ENCODE measurements around the gene GALNT17.

GALNT17 gene

GRCh38 chr7:71473366-71473967 is 341.5 kb downstream of the GALNT17 start:
- ChIA-PET CTCF (no interaction called here), POLR2A (no interaction called here)
- 84% methylated on average over 2 of the region's 2 CpGs for WGBS (ENCODE audit: insufficient coverage)

GRCh38 chr7:71477441-71477840 is 345.5 kb downstream of the GALNT17 start:
- no peaks in the 10 kb centered on the region for H3K36me3 ChIP-seq (ENCODE audit: control insufficient read depth in 4 of 4, insufficient read depth in 4 of 4, low read length in 3 of 4)
- H3K4me3 ChIP-seq (ENCODE audit: control insufficient read depth in 1 of 7, extremely low read depth in 1 of 7, insufficient read depth in 4 of 7, low read depth in 2 of 7, low read length in 6 of 7), result no peak overlapping the region
- peaks cover 0 to 3% (median 0%) of the 10 kb centered on the region in 5 experiments for H3K27me3 ChIP-seq (replicated peaks in 2 of 5; ENCODE audit: control insufficient read depth in 4 of 5, insufficient read depth in 5 of 5, low read length in 4 of 5)
- no peak overlapping the region for H3K27ac ChIP-seq (ENCODE audit: insufficient read depth in 1 of 2, low read depth in 1 of 2, low read length in 2 of 2, poor library complexity in 1 of 2, severe bottlenecking in 2 of 2)
- WGBS (ENCODE audit: insufficient coverage), result 97% methylated on average over 7 of the region's 7 CpGs
- ChIA-PET POLR2A (no interaction called here), CTCF (no interaction called here)
- DNase-seq, result no peak
- H3K4me1 ChIP-seq (ENCODE audit: control extremely low read depth in 1 of 4, control insufficient read depth in 4 of 4, insufficient read depth in 4 of 4, low read length in 3 of 4), result no peaks in the 10 kb centered on the region
- peaks cover 0 to 4% (median 0%) of the 10 kb centered on the region in 5 experiments for H3K9me3 ChIP-seq (ENCODE audit: control extremely low read depth in 1 of 5, control insufficient read depth in 4 of 5, insufficient read depth in 2 of 5, low read depth in 1 of 5, low read length in 4 of 5)

More at GRCh38 chr7:71473366-71473967, 341.5 kb downstream of the GALNT17 start:
- H3K9me3 ChIP-seq (ENCODE audit: control extremely low read depth in 1 of 5, control insufficient read depth in 4 of 5, insufficient read depth in 2 of 5, low read depth in 1 of 5, low read length in 4 of 5), result peaks cover 0 to 4% (median 0%) of the 10 kb centered on the region in 5 experiments
- H3K36me3 ChIP-seq (ENCODE audit: control insufficient read depth in 4 of 4, insufficient read depth in 4 of 4, low read length in 3 of 4), result no peaks in the 10 kb centered on the region
- H3K27me3 ChIP-seq (replicated peaks in 2 of 5; ENCODE audit: control insufficient read depth in 4 of 5, insufficient read depth in 5 of 5, low read length in 4 of 5), result peaks cover 0 to 2% (median 0%) of the 10 kb centered on the region in 5 experiments
- no peak overlapping the region for H3K27ac ChIP-seq (ENCODE audit: insufficient read depth in 1 of 2, low read depth in 1 of 2, low read length in 2 of 2, poor library complexity in 1 of 2, severe bottlenecking in 2 of 2)
- no peak for DNase-seq
- no peak overlapping the region for H3K4me3 ChIP-seq (ENCODE audit: control insufficient read depth in 1 of 7, extremely low read depth in 1 of 7, insufficient read depth in 4 of 7, low read depth in 2 of 7, low read length in 6 of 7)
- H3K4me1 ChIP-seq (ENCODE audit: control extremely low read depth in 1 of 4, control insufficient read depth in 4 of 4, insufficient read depth in 4 of 4, low read length in 3 of 4), result no peaks in the 10 kb centered on the region

DNA sequence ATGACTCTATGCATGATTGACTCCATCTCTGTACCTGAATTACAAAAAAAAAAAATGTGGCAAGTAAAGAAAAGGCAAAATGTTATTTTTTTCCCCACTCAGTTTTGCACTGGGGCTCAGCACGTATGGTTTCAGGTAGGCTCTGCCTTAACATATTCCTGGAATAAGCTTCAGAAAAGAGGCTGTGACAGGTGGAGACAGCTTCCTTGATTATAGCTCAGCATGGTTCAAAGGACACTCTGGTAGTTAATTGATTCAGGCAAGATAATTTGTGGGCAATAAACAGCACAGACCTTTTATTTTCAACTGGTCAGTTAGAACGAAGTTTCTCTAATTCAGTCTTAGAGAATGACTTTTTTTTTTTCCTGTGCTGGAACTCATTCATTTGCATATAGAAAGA is 347.3 kb downstream of the GALNT17 start:
- peaks cover 0 to 4% (median 0%) of the 10 kb centered on the region in 5 experiments for H3K9me3 ChIP-seq (ENCODE audit: control extremely low read depth in 1 of 5, control insufficient read depth in 4 of 5, insufficient read depth in 2 of 5, low read depth in 1 of 5, low read length in 4 of 5)
- no peaks in the 10 kb centered on the region for H3K36me3 ChIP-seq (ENCODE audit: control insufficient read depth in 4 of 4, insufficient read depth in 4 of 4, low read length in 3 of 4)
- H3K4me1 ChIP-seq (ENCODE audit: control extremely low read depth in 1 of 4, control insufficient read depth in 4 of 4, insufficient read depth in 4 of 4, low read length in 3 of 4), result no peaks in the 10 kb centered on the region
- no peak for DNase-seq
- no peak overlapping the region for H3K27ac ChIP-seq (ENCODE audit: insufficient read depth in 1 of 2, low read depth in 1 of 2, low read length in 2 of 2, poor library complexity in 1 of 2, severe bottlenecking in 2 of 2)
- POLR2A ChIA-PET, result no interaction called here
- CTCF ChIA-PET, result no interaction called here
- no peak overlapping the region for H3K4me3 ChIP-seq (ENCODE audit: control insufficient read depth in 1 of 7, extremely low read depth in 1 of 7, insufficient read depth in 4 of 7, low read depth in 2 of 7, low read length in 6 of 7)
- peaks cover 0 to 3% (median 0%) of the 10 kb centered on the region in 5 experiments for H3K27me3 ChIP-seq (replicated peaks in 2 of 5; ENCODE audit: control insufficient read depth in 4 of 5, insufficient read depth in 5 of 5, low read length in 4 of 5)
- 100% methylated on average over 1 of the region's 2 CpGs for WGBS (ENCODE audit: insufficient coverage)

- no peak for DNase-seq
- H3K4me3 ChIP-seq (ENCODE audit: control insufficient read depth in 1 of 7, extremely low read depth in 1 of 7, insufficient read depth in 4 of 7, low read depth in 2 of 7, low read length in 6 of 7), result no peak overlapping the region
- peaks cover 0 to 3% (median 0%) of the 10 kb centered on the region in 5 experiments for H3K27me3 ChIP-seq (replicated peaks in 2 of 5; ENCODE audit: control insufficient read depth in 4 of 5, insufficient read depth in 5 of 5, low read length in 4 of 5)
- POLR2A ChIA-PET, result no interaction called here
- no peaks in the 10 kb centered on the region for H3K9me3 ChIP-seq (ENCODE audit: control extremely low read depth in 1 of 5, control insufficient read depth in 4 of 5, insufficient read depth in 2 of 5, low read depth in 1 of 5, low read length in 4 of 5)
- H3K4me1 ChIP-seq (ENCODE audit: control extremely low read depth in 1 of 4, control insufficient read depth in 4 of 4, insufficient read depth in 4 of 4, low read length in 3 of 4), result no peaks in the 10 kb centered on the region
- no peaks in the 10 kb centered on the region for H3K36me3 ChIP-seq (ENCODE audit: control insufficient read depth in 4 of 4, insufficient read depth in 4 of 4, low read length in 3 of 4)
- 100% methylated on average over 2 of the region's 2 CpGs for WGBS (ENCODE audit: insufficient coverage)
- no peak overlapping the region for H3K27ac ChIP-seq (ENCODE audit: insufficient read depth in 1 of 2, low read depth in 1 of 2, low read length in 2 of 2, poor library complexity in 1 of 2, severe bottlenecking in 2 of 2)
- CTCF ChIA-PET, result no interaction called here
These were observed 348.8 kb downstream of the GALNT17 start for GRCh38 chr7:71480791-71481190.

DNA sequence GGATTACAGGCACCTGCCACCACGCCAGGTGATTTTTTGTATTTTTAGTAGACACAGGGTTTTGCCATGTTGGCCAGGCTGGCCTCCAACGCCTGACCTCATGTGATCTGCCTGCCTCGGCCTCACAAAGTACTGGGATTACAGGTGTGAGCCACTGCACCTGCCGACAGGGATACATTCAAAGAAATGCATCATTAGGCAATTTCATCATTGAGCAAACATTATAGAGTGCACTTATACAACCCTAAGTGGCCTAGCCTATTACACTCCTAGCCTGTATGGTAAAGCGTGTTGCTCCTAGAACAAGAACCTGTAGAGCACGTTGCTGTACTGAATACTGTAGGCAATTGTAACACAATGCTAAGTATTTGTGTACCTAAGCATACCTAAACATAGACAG is 350.3 kb downstream of the GALNT17 start:
- Histone ChIP-seq H3K27me3 (replicated peaks in 2 of 5; ENCODE audit: control insufficient read depth in 4 of 5, insufficient read depth in 5 of 5, low read length in 4 of 5) (peaks cover 0 to 3% (median 0%) of the 10 kb centered on the region in 5 experiments), H3K9me3 (ENCODE audit: control extremely low read depth in 1 of 5, control insufficient read depth in 4 of 5, insufficient read depth in 2 of 5, low read depth in 1 of 5, low read length in 4 of 5) (no peaks in the 10 kb centered on the region), H3K4me1 (ENCODE audit: control extremely low read depth in 1 of 4, control insufficient read depth in 4 of 4, insufficient read depth in 4 of 4, low read length in 3 of 4) (no peaks in the 10 kb centered on the region), H3K4me3 (ENCODE audit: control insufficient read depth in 1 of 7, extremely low read depth in 1 of 7, insufficient read depth in 4 of 7, low read depth in 2 of 7, low read length in 6 of 7) (no peak overlapping the region), H3K27ac (ENCODE audit: insufficient read depth in 1 of 2, low read depth in 1 of 2, low read length in 2 of 2, poor library complexity in 1 of 2, severe bottlenecking in 2 of 2) (no peak overlapping the region), H3K36me3 (ENCODE audit: control insufficient read depth in 4 of 4, insufficient read depth in 4 of 4, low read length in 3 of 4) (no peaks in the 10 kb centered on the region)
- DNase-seq, result no peak
- CTCF ChIA-PET, result no interaction called here
- 98% methylated on average over 5 of the region's 6 CpGs for WGBS (ENCODE audit: insufficient coverage)
- POLR2A ChIA-PET, result no interaction called here

DNA sequence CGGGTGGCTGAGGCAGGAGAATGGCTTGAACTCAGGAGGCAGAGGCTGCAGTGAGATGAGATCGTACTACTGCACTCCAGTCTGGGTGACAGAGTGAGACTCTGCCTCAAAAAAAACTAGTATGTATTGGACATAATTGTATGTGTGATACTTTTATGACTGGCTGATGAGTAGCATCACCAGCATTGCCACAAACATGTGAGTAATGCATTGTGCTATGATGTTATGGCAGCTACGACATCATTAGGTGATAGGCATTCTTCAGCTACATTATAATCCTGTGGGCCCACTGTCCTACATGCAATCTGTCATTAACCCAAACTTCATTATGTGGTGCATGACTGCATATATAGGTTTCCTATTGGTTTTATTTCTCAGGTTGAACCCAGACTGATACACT is 352.4 kb downstream of the GALNT17 start:
- CTCF ChIA-PET, result no interaction called here
- WGBS (ENCODE audit: insufficient coverage), result 93% methylated on average over 2 of the region's 3 CpGs
- POLR2A ChIA-PET, result no interaction called here
- Histone ChIP-seq H3K36me3 (ENCODE audit: control insufficient read depth in 4 of 4, insufficient read depth in 4 of 4, low read length in 3 of 4) (no peaks in the 10 kb centered on the region), H3K27me3 (replicated peaks in 2 of 5; ENCODE audit: control insufficient read depth in 4 of 5, insufficient read depth in 5 of 5, low read length in 4 of 5) (peaks cover 0 to 2% (median 0%) of the 10 kb centered on the region in 5 experiments), H3K27ac (ENCODE audit: insufficient read depth in 1 of 2, low read depth in 1 of 2, low read length in 2 of 2, poor library complexity in 1 of 2, severe bottlenecking in 2 of 2) (no peak overlapping the region), H3K9me3 (ENCODE audit: control extremely low read depth in 1 of 5, control insufficient read depth in 4 of 5, insufficient read depth in 2 of 5, low read depth in 1 of 5, low read length in 4 of 5) (no peaks in the 10 kb centered on the region), H3K4me1 (ENCODE audit: control extremely low read depth in 1 of 4, control insufficient read depth in 4 of 4, insufficient read depth in 4 of 4, low read length in 3 of 4) (no peaks in the 10 kb centered on the region), H3K4me3 (ENCODE audit: control insufficient read depth in 1 of 7, extremely low read depth in 1 of 7, insufficient read depth in 4 of 7, low read depth in 2 of 7, low read length in 6 of 7) (no peak overlapping the region)
- DNase-seq, result no peak

DNA sequence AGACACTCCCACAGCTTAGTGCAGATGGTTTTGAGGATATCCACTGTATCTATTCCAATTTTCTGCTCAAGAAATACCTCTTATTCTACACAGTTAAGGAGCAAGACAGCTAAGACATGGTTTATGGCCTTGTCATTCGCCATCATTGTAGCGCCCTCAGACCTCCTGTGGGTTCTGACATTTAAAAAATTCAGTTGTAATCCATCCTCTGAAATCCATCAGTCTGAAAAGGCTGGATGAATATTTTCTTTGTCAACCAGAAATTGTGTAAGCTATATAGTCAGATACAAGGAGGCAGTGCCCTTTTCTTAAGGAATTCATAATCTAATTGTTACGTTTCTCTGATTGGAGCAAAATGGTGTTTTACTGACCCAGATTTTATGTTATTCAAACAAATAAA is 353.6 kb downstream of the GALNT17 start:
- Histone ChIP-seq H3K36me3 (ENCODE audit: control insufficient read depth in 4 of 4, insufficient read depth in 4 of 4, low read length in 3 of 4) (no peaks in the 10 kb centered on the region), H3K9me3 (ENCODE audit: control extremely low read depth in 1 of 5, control insufficient read depth in 4 of 5, insufficient read depth in 2 of 5, low read depth in 1 of 5, low read length in 4 of 5) (no peaks in the 10 kb centered on the region), H3K4me3 (ENCODE audit: control insufficient read depth in 1 of 7, extremely low read depth in 1 of 7, insufficient read depth in 4 of 7, low read depth in 2 of 7, low read length in 6 of 7) (no peak overlapping the region), H3K27ac (ENCODE audit: insufficient read depth in 1 of 2, low read depth in 1 of 2, low read length in 2 of 2, poor library complexity in 1 of 2, severe bottlenecking in 2 of 2) (no peak overlapping the region), H3K27me3 (replicated peaks in 2 of 5; ENCODE audit: control insufficient read depth in 4 of 5, insufficient read depth in 5 of 5, low read length in 4 of 5) (no peaks in the 10 kb centered on the region), H3K4me1 (ENCODE audit: control extremely low read depth in 1 of 4, control insufficient read depth in 4 of 4, insufficient read depth in 4 of 4, low read length in 3 of 4) (no peaks in the 10 kb centered on the region)
- DNase-seq, result no peak
- ChIA-PET CTCF (no interaction called here), POLR2A (no interaction called here)
- 95% methylated on average over 2 of the region's 3 CpGs for WGBS (ENCODE audit: insufficient coverage)

All from common myeloid progenitor, CD34-positive (primary cell).